Measurements from ENCODE around the gene SELENON.

SELENON gene, protein sequence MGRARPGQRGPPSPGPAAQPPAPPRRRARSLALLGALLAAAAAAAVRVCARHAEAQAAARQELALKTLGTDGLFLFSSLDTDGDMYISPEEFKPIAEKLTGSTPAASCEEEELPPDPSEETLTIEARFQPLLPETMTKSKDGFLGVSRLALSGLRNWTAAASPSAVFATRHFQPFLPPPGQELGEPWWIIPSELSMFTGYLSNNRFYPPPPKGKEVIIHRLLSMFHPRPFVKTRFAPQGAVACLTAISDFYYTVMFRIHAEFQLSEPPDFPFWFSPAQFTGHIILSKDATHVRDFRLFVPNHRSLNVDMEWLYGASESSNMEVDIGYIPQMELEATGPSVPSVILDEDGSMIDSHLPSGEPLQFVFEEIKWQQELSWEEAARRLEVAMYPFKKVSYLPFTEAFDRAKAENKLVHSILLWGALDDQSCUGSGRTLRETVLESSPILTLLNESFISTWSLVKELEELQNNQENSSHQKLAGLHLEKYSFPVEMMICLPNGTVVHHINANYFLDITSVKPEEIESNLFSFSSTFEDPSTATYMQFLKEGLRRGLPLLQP

DNA sequence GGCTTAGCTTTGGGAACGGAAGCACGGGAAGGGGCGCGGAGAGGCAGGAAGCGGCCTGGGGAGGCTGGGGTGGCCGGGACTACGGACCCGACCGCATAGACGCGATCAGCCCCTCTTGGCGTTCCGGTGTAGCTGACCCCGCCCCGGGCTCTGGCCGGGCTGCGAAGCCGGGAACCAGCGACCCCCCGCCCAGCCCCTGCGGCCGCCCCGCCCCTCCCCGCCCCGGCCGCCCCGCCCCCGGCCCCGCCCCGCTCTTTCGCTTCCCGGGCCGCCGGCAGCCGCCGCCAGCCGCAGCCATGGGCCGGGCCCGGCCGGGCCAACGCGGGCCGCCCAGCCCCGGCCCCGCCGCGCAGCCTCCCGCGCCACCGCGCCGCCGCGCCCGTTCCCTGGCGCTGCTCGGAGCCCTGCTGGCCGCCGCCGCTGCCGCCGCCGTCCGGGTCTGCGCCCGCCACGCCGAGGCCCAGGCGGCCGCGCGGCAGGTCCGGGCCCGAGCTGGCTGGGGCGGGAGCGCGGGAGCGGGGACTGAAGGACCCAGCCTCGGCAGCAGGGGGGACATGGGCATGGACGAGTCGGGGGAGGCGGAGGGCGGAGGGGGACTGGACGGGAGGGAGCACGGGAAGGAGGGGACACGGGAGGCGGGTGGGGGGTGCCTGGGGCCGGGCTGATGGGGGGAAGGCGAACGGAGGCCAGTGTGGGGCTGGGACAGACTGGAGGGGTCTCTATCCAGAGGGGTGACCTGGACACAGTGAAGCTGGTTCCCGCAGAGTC lies at the start of gene SELENON:
Gene SELENON (plus strand): TSS at position 259 of the 768 bp plus-strand sequence. CDS start 38 bp downstream, at position 297.
- DNase-seq, result peak; percentile 72
- H3K27ac Mint-ChIP-seq, result no peak within 1 kb of the TSS
- H3K4me3 Mint-ChIP-seq, result peak within 1 kb of the TSS; percentile 78
- CTCF ChIA-PET, result interaction anchor here (1.0 to 8.8 kb wide), 5 partner anchors 25 to 296 kb away, joined by 3 to 84 read pairs (median 4); no protein-coding TSS in a partner anchor
- peaks cover 18% of the 10 kb centered on the region for H3K27me3 Mint-ChIP-seq
- H3K4me1 Mint-ChIP-seq, result peaks cover 71% of the 10 kb centered on the region
- H3K9me3 Mint-ChIP-seq, result no peaks in the 10 kb centered on the region
- no peaks in the 10 kb centered on the region for H3K36me3 Mint-ChIP-seq

DNA sequence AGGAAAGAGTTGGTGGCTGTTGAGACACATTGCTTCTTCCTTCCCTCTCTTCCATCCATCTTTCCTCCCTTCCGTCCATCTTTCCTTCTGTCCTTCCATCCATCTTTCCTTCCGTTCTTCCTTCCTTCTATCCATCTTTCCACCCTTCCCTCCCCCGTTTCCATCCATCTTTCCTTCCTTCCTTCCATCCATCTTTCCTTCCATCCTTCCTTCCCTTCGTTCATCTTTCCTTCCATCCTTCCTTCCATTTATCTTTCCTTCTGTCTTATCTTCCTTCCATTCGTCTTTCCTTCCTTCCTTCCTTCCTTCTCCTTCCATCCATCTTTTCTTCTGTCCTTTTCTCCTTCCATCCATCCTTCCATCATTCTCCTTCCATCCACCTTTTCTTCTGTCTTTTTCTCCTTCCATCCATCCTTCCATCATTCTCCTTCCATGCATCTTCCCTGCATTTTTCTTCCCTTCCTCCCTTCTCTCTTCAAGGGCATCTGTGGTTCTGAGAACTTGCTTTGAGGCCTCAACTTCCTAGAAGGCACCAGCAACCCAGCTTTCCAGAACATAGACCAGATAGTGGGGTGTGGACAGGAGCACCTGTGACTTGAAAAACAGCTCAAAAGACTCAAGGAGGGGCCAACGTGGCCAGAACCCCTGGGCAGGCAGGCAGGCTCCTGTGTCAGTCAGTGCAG lies 48.9 kb upstream of the SELENON start:
- no peak for DNase-seq
- no peak overlapping the region for H3K27ac Mint-ChIP-seq
- H3K36me3 Mint-ChIP-seq, result peaks cover 30% of the 10 kb centered on the region
- no peaks in the 10 kb centered on the region for H3K9me3 Mint-ChIP-seq
- peaks cover 4% of the 10 kb centered on the region for H3K27me3 Mint-ChIP-seq
- no peak overlapping the region for H3K4me3 Mint-ChIP-seq
- CTCF ChIA-PET, result no interaction called here
- H3K4me1 Mint-ChIP-seq, result peaks cover 47% of the 10 kb centered on the region

DNA sequence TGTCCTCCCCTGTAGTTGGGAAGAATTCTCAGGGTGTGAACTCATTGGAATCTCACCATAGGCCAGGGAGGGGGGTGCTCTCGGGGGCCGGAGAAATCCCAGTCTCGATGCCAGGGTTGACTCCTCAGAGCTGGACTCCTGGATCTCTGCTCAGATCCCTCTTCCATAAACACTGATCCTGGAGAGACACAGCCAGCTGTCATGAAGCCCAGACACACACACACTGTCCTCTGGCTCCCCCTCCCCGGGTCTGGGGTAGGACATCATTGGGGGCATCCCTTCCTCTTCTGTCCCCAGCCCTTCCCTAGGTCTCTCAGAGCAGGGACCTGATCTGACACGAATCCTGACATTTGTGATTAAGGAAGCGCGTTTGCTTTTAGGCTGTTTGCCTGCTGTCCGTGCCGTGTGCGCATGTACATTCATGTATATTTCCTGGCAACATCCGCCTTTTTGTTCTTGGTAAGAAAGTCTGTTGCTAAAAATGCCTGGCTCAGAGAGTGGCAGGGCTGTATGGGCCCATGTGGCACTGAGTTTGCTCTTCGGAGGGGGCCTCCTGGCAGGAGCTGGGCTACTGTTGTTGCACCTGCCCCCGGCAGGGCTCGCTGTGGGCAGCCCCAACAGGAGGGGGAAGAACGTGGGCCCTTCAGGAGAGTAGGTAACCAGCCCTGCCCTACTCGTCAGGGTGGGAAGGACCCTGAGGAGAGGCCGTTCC lies 45.4 kb upstream of the SELENON start:
- Mint-ChIP-seq H3K36me3 (peaks cover 37% of the 10 kb centered on the region), H3K27me3 (peaks cover 7% of the 10 kb centered on the region), H3K27ac (peak overlapping the region; percentile 61), H3K9me3 (no peaks in the 10 kb centered on the region), H3K4me3 (no peak overlapping the region), H3K4me1 (peaks cover 56% of the 10 kb centered on the region)
- DNase-seq, result peak; percentile 33
- CTCF ChIA-PET, result interaction anchor here (1.2 to 1.6 kb wide), 2 partner anchors 44 to 146 kb away, joined by 3 to 5 read pairs; no protein-coding TSS in a partner anchor

DNA sequence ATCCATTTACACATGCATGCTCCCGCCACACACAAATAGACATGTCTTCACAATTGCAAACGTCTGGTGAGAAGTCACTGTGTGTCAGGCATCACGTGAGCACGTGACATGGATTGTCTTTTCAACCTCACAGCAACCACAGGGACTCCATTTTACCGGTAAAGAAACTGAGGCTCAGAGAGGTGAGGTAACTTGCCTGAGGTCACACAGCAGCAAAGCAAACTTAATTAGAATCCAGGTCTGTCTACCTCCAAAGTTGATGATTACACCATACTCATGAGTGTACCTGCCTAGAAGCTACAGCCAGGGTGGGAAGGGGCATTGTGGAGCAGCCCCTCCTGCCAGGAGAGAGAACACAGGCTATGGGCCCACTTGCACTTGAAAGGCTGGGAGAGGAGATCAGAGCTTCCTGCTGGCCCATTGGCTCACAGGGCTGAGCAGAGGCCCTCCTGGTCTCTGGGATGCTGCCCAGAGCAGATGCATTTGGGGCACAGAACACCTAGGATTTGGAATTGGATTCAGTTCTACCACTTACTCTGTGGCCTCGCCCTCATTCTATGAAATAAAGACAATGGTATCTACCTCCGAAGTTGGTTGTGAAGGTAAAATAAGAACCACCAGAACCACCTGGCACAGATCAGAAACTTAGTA lies 44.4 kb upstream of the SELENON start:
- H3K36me3 Mint-ChIP-seq, result peaks cover 42% of the 10 kb centered on the region
- H3K27me3 Mint-ChIP-seq, result peaks cover 7% of the 10 kb centered on the region
- no peak overlapping the region for H3K27ac Mint-ChIP-seq
- no peak overlapping the region for H3K4me3 Mint-ChIP-seq
- H3K4me1 Mint-ChIP-seq, result peaks cover 50% of the 10 kb centered on the region
- CTCF ChIA-PET, result interaction anchor here (1.6 kb wide), 1 partner anchor 43 kb away, joined by 5 read pairs; no protein-coding TSS in a partner anchor
- no peaks in the 10 kb centered on the region for H3K9me3 Mint-ChIP-seq
- no peak for DNase-seq

DNA sequence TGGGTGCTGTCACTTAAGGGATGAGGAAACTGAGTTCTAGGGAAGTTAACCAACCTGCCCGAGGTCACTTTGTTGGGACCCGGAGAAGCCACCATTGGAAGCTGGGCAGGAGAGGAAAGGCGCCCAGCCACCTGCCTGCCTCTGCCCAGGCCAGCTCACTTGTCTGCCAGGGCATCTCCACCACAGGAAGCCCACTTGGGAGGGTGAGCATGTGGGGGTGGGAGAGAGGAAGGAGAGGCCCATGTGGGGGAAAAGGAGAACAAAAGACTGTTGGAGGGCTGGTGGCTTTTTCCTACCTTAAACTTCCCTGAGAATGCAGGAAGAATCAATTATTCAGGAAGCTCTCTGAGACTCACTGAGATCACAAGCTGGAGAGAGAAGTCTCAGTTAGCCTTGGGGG lies 43.8 kb upstream of the SELENON start:
- no peak for DNase-seq
- H3K27me3 Mint-ChIP-seq, result peaks cover 3% of the 10 kb centered on the region
- no peaks in the 10 kb centered on the region for H3K9me3 Mint-ChIP-seq
- CTCF ChIA-PET, result interaction anchor here (1.6 kb wide), 1 partner anchor 43 kb away, joined by 5 read pairs; no protein-coding TSS in a partner anchor
- peaks cover 38% of the 10 kb centered on the region for H3K36me3 Mint-ChIP-seq
- peak overlapping the region; percentile 24 for H3K27ac Mint-ChIP-seq
- no peak overlapping the region for H3K4me3 Mint-ChIP-seq
- H3K4me1 Mint-ChIP-seq, result peaks cover 44% of the 10 kb centered on the region

DNA sequence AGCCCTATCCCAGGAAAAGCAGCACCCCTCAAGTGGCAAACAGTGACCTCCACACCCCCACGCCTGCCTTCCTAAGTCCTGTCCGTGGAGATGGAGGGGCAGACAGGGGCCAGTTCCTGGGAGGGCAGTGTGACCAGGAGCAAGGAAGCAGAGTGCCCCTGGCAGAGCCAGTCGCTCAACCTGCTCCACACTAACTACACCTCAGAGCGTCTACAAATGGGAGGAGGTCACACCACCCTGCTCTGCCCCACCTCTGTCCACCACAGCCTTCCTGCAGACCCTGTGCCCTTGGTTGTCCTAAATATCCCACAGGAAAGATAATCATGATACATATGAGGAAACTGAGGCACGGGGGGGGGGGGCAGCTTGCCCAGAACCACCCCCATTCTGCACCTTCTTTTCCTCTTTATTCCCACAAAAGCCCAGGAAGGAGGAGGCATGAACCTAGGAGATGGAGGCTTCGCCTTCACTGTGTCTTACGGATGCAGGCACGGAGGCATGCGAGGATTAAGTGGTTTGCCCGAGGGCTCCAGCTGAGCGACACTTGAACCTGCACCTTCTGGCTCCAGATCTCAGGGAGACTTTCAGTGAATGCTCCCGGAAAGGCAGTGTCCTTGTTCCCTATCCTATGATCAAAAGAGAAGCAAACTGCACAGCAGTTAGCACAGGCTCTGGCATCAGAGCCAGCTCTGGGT lies 42.7 kb upstream of the SELENON start:
- Mint-ChIP-seq H3K27me3 (peaks cover 3% of the 10 kb centered on the region), H3K9me3 (no peaks in the 10 kb centered on the region), H3K27ac (no peak overlapping the region), H3K36me3 (peaks cover 30% of the 10 kb centered on the region), H3K4me1 (peaks cover 35% of the 10 kb centered on the region), H3K4me3 (no peak overlapping the region)
- CTCF ChIA-PET, result no interaction called here
- DNase-seq, result no peak

DNA sequence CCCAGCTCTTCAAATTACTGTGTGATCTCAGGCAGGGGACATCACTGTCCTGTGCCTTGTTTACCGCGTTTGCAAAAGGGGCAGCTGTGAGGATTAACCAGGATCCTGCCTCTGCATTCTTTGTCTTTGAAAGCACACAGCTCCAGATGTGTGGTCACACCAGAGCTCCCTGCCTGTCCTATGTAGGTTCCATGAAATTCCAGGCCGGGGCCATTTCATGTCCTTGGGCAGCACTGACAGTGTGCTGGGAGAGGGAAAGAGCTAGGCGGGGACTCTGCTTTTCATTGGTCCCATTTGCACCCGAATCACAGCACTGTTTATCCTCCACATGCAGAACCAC lies 42.2 kb upstream of the SELENON start:
- Mint-ChIP-seq H3K27ac (no peak overlapping the region), H3K9me3 (no peaks in the 10 kb centered on the region), H3K36me3 (peaks cover 30% of the 10 kb centered on the region), H3K27me3 (peaks cover 3% of the 10 kb centered on the region), H3K4me1 (peaks cover 35% of the 10 kb centered on the region), H3K4me3 (no peak overlapping the region)
- no peak for DNase-seq
- CTCF ChIA-PET, result no interaction called here

DNA sequence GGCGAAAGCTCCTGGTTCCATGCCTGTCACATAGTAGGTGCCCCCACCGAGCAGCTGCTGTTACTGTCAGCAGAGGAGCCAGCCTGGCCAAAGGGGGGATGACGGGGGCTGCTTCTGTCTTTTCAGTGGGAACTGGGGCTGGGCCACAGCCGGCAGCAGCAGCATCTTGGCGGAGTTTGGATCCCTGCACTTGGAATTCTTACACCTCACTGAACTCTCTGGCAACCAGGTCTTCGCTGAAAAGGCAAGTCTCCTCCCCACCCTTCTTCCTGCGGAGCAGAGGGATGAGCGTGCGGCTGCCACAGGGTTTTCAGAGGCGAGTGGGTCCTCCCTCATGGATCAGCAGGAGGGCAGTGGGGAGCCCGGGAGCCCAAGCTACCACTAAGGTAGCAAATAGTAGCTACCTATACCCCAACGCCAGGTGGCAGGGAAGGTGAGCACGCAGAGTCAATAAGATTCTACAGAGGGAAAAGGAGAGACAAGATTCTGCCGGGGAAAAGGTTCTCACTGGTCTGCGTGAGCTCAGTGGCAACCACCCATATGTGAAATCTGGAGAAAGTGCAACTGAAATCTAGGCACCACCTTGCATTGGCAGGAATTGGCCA lies 41.4 kb upstream of the SELENON start:
- Mint-ChIP-seq H3K36me3 (peaks cover 29% of the 10 kb centered on the region), H3K27ac (no peak overlapping the region), H3K4me1 (peaks cover 32% of the 10 kb centered on the region), H3K9me3 (no peaks in the 10 kb centered on the region), H3K27me3 (peaks cover 3% of the 10 kb centered on the region), H3K4me3 (no peak overlapping the region)
- DNase-seq, result no peak
- CTCF ChIA-PET, result interaction anchor here (0.9 to 1.2 kb wide), 2 partner anchors 38 to 62 kb away, joined by 3 to 5 read pairs; no protein-coding TSS in a partner anchor

DNA sequence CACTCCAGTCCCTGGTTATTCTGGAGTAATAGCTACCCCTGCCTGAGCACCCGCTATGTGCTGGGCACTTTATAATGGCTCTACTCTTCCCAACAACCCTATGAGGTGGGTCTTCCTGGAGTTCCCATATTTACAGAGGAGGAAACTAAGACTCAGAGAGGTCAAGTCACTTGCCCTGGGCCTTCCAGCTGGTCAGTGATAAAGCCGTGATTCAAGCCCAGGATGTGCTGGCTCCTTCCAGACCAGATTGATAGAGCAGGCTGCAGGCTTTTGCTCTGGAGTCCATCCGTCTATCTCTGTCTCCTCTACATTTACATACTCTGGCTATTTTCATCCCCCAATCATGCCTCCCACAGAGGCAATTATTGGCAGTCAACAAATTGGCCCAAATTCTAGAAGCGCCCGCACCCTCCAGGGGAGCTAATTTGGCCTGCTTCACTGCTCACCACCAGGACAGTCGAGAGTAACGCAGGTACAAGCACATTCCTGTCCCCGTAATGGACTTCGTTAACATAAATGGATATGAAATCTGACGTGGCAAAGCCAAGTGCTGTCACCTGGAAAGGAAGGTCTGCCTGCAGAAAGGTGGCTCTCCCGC lies 39.8 kb upstream of the SELENON start:
- H3K9me3 Mint-ChIP-seq, result no peaks in the 10 kb centered on the region
- peaks cover 21% of the 10 kb centered on the region for H3K4me1 Mint-ChIP-seq
- H3K36me3 Mint-ChIP-seq, result peaks cover 28% of the 10 kb centered on the region
- peaks cover 3% of the 10 kb centered on the region for H3K27me3 Mint-ChIP-seq
- CTCF ChIA-PET, result interaction anchor here (0.9 kb wide), 1 partner anchor 239 kb away, joined by 3 read pairs; no protein-coding TSS in a partner anchor
- no peak for DNase-seq
- no peak overlapping the region for H3K4me3 Mint-ChIP-seq
- H3K27ac Mint-ChIP-seq, result no peak overlapping the region

DNA sequence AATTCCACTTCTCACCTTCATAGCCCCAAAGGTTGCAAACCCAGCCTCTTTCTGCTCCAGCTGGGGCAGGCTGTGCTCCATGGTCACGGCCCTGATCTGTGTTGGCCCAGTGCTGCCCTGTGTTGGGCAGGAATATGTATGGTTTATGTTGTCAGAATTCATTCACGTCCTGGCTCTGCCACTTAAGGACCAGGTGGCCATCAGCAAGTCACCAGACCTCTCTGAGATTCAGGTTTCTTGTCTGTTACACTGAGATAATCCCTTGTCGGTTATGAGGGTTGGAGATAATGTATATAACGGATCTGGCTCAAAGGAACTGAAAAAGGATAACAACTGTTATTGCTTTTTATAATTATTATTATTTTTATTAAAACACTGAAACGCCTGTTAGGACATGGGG lies 39.1 kb upstream of the SELENON start:
- CTCF ChIA-PET, result no interaction called here
- H3K4me3 Mint-ChIP-seq, result no peak overlapping the region
- H3K9me3 Mint-ChIP-seq, result no peaks in the 10 kb centered on the region
- H3K4me1 Mint-ChIP-seq, result peaks cover 21% of the 10 kb centered on the region
- DNase-seq, result no peak
- peaks cover 27% of the 10 kb centered on the region for H3K36me3 Mint-ChIP-seq
- peaks cover 3% of the 10 kb centered on the region for H3K27me3 Mint-ChIP-seq
- H3K27ac Mint-ChIP-seq, result no peak overlapping the region

DNA sequence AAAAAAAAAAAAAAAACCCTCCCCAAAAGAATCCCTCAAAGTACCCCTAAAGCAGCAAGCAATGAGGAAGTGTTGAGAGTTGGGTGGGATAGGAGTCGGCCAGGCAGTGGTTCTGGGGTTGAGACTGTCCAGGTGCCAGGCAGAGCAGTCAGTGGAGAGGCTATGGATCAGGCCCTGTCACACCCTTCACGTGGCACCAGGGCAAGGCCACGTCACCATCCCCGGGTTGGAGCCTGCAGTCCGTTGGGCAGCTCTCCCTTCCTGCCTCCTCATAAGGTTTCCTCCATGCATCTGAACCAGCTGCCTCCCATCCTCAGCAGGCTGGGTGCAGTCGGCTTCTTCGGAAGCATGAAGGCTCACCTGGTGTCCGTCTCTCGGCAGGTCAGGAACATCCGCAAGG lies 36.5 kb upstream of the SELENON start:
- DNase-seq, result no peak
- CTCF ChIA-PET, result no interaction called here
- no peak overlapping the region for H3K4me3 Mint-ChIP-seq
- peaks cover 16% of the 10 kb centered on the region for H3K4me1 Mint-ChIP-seq
- H3K27ac Mint-ChIP-seq, result no peak overlapping the region
- H3K9me3 Mint-ChIP-seq, result no peaks in the 10 kb centered on the region
- H3K27me3 Mint-ChIP-seq, result peaks cover 3% of the 10 kb centered on the region
- H3K36me3 Mint-ChIP-seq, result peaks cover 24% of the 10 kb centered on the region
